Mesothelial cell of epicardium (in vitro differentiated cells): ENCODE measurements around the gene LYPD3. TPM values are rescaled to one million over a fixed set of nuclear protein-coding genes. Genes with fewer than 3 reads are reported as not detected.

Experiments used
- DNase-seq, 2 experiments: peaks; one replicate each; pipeline ENCODE4 v3.0.0; 2021; ENCODE audit warnings: low spot score in 2 of 2; ENCODE audit not compliant: unreplicated experiment in 2 of 2
- H3K27ac Mint-ChIP-seq: 2 replicates; pipeline ENCODE4 v1.8.0; 2021; ENCODE audit warnings: mixed read lengths
- H3K27me3 Mint-ChIP-seq: 2 replicates; pipeline ENCODE4 v1.8.0; 2021; ENCODE audit warnings: low read depth, mixed read lengths
- H3K36me3 Mint-ChIP-seq: 2 replicates; pipeline ENCODE4 v1.8.0; 2021; ENCODE audit warnings: mixed read lengths
- H3K4me1 Mint-ChIP-seq: 2 replicates; pipeline ENCODE4 v1.8.0; 2021; ENCODE audit warnings: mixed read lengths
- H3K4me3 Mint-ChIP-seq: 2 replicates; pipeline ENCODE4 v1.8.0; 2021; ENCODE audit warnings: mild to moderate bottlenecking, moderate library complexity, mixed read lengths
- H3K9me3 Mint-ChIP-seq: 2 replicates; pipeline ENCODE4 v1.8.0; 2021; ENCODE audit warnings: mixed read lengths
- total RNA-seq: library from RNA; stranded (reverse); gene quantifications from 3 replicates; pipeline ENCODE4 v1.2.1, GENCODE V29; 2021
- TF ChIP-seq, protein P1 (sequence below): fragments of 200-600 bp; sonication (generic); IDR thresholded peaks from one replicate; pipeline ENCODE4 v1.5.0; 2021; ENCODE audit warnings: antibody characterized with exemption; ENCODE audit not compliant: unreplicated experiment

Gene LYPD3
- total RNA-seq, 1 donor from 2014 or later: 3.4 TPM

DNA sequence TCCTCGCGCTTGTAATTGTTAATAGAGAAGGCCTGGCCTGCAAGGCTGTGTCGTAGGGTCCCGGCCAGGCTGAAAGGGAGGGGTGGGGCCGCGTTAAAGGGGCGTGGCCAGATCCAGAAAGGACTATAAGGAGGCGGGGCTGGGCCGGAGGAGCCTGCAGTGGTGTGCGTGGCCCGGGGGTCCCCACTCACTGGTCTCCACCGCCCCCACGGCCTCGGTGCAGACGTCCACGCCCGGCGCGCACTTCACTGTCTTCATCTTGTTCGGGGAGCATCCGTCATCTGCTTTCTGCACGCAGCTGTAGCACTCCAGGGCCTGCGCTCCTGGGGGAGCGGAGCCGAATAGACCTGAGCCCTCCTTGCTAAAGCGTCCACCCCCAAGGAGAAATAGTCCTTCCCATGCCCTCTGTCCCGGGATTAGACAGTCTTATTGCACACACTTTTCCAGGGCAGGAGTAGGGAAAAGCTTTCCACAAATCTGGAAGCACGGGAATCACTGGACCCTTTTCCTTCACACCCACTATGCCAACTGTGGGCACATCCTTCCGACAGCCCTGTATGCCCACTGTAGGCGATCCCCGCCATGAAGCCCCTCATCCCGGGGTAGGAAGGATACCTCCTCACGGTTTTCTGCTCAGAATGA lies 1.2 kb downstream of the LYPD3 start:
- TF ChIP-seq, protein P1, sequence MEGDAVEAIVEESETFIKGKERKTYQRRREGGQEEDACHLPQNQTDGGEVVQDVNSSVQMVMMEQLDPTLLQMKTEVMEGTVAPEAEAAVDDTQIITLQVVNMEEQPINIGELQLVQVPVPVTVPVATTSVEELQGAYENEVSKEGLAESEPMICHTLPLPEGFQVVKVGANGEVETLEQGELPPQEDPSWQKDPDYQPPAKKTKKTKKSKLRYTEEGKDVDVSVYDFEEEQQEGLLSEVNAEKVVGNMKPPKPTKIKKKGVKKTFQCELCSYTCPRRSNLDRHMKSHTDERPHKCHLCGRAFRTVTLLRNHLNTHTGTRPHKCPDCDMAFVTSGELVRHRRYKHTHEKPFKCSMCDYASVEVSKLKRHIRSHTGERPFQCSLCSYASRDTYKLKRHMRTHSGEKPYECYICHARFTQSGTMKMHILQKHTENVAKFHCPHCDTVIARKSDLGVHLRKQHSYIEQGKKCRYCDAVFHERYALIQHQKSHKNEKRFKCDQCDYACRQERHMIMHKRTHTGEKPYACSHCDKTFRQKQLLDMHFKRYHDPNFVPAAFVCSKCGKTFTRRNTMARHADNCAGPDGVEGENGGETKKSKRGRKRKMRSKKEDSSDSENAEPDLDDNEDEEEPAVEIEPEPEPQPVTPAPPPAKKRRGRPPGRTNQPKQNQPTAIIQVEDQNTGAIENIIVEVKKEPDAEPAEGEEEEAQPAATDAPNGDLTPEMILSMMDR: no peak
- DNase-seq: peak; percentile 42 to 73
- Mint-ChIP-seq H3K9me3 (no peaks in the 10 kb centered on the region), H3K27ac (peak overlapping the region; percentile 95), H3K36me3 (peaks cover 6% of the 10 kb centered on the region), H3K27me3 (peaks cover 33% of the 10 kb centered on the region), H3K4me1 (peaks cover 5% of the 10 kb centered on the region), H3K4me3 (peak overlapping the region; percentile 92)

DNA sequence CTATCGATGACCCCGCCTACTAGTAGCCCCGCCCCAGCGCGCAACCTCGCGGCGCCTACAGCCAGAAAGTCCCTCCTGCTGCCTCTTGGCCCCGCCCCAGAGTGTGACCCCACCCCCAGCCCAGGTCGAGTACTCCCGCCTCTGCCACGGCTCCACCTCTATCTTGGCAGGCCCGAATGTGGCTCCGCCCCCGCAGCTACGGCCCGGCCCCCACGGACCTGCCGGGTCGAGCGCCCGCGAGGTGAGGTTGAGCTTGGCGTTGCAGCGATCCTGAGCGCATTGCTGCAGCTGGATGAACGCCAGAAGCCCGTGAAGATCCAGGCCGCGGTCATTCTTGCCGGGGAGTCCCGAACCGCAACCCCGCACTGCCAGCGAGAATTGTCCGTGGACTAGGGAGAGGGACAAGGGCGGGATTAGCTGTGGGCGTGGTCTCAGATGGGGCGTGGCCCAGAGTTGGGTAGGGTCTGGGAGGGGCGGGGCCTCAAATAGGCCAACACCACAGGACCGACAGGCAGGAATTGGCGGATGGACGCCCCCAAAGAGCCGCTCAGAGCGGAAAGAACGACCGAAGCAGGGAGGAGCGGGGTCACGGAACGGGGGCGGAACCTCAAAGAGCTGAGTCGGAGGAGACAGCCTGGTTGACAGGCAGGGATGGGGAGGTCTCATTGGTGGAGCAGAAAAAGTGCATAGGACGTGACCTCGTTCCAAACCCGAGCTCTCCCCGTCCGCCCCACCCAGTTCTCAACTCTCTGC lies 1.9 kb downstream of the LYPD3 start:
- Mint-ChIP-seq H3K36me3 (peaks cover 6% of the 10 kb centered on the region), H3K4me1 (peaks cover 5% of the 10 kb centered on the region), H3K9me3 (no peaks in the 10 kb centered on the region), H3K4me3 (peak overlapping the region; percentile 92), H3K27ac (peak overlapping the region; percentile 95), H3K27me3 (peaks cover 33% of the 10 kb centered on the region)
- TF ChIP-seq, protein P1: no peak
- DNase-seq: peak; percentile 90 to 94

DNA sequence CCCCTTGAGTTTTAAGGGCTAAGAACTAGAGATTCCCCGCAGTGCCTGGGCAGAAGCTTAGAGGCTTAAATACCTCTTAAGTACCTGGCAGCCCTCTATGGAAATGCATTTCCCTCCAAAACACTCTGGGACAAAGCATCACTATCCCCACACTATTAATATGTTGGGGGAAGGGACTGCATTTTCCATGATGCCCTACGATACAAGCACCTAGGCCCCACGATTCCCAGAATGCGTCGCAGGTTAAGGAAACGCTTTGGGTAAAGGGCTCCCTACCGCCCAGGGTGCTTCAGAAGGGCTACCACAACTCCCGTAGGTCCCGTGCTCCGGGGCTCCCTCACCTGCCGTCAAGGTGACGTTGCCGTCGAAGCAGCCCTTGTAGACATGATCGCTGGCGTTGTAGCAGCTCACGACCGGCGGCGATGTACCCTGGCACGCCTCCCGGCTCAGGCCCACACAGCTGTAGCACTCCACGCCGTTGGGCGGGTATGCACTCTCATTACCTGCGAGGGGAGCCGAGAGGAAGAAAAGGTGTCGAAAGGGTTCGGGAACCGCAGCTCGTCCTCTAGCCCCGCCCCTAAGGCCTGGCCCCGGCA lies 2.5 kb downstream of the LYPD3 start:
- Mint-ChIP-seq H3K27me3 (peaks cover 33% of the 10 kb centered on the region), H3K36me3 (peaks cover 6% of the 10 kb centered on the region), H3K9me3 (no peaks in the 10 kb centered on the region), H3K27ac (peak overlapping the region; percentile 95), H3K4me3 (peak overlapping the region; percentile 92), H3K4me1 (peaks cover 5% of the 10 kb centered on the region)
- no peak for DNase-seq
- TF ChIP-seq, protein P1: no peak

DNA sequence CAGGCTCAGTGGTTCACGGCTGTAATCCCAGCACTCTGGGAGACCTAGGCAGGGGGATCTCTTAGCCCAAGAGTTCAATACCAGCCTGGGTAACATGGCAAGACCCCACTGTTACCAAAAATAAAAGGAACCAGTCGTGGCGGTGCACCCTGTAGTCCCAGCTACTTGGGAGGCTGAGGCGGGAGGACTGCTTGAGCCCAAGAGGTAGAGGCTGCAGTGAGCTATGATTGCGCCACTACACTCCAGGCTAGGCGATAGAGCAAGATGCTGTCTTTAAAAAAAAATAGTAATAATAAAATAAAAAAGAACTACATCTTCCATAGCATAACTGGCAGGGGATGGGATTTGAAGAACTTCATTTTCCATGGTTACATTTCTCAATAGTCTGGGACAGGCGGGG lies 3.0 kb downstream of the LYPD3 start:
- H3K27me3 Mint-ChIP-seq: peaks cover 35% of the 10 kb centered on the region
- no peak for DNase-seq
- H3K36me3 Mint-ChIP-seq: peaks cover 6% of the 10 kb centered on the region
- H3K4me3 Mint-ChIP-seq: peak overlapping the region; percentile 92
- no peaks in the 10 kb centered on the region for H3K9me3 Mint-ChIP-seq
- TF ChIP-seq, protein P1: no peak
- peak overlapping the region; percentile 95 for H3K27ac Mint-ChIP-seq
- peaks cover 5% of the 10 kb centered on the region for H3K4me1 Mint-ChIP-seq

DNA sequence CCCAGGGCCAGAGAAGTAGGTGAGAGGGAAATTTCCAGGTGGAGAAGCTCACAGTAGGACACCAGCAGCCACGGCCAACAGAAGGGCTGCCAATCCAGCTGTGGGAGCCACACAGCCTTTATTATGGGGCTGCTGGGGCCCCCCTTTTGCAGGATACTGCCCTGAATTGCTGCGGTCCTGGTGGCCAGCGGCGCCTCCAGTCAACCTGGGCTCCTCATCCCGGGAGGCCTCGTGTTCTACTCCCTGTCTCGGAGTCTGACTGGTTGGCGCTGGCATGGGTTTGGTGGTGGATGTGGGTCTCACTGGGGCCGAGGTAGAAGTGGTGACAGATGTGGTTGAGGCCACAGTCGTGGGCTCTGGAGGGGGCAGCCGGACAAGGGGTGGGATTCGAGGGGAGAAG lies 4.1 kb downstream of the LYPD3 start:
- TF ChIP-seq, protein P1: no peak
- Mint-ChIP-seq H3K27me3 (peaks cover 38% of the 10 kb centered on the region), H3K9me3 (no peaks in the 10 kb centered on the region), H3K27ac (no peak overlapping the region), H3K4me1 (peaks cover 5% of the 10 kb centered on the region), H3K4me3 (no peak overlapping the region), H3K36me3 (peaks cover 6% of the 10 kb centered on the region)
- DNase-seq: no peak
